Uterus (tissue), 2 donors: Measurements from ENCODE around the gene DBH.

Source experiments
- POLR2A ChIP-seq, 2 donors: fragments of 450-650 bp; IDR thresholded peaks; one replicate each; pipeline ENCODE4 v1.6.1; 2016; ENCODE audit warnings: antibody characterized with exemption in 2 of 2, mild to moderate bottlenecking in 1 of 2, moderate library complexity in 1 of 2
- TF ChIP-seq, protein P1 (sequence below), 4 experiments: fragments of 200-600 bp in 2 of 4; fragments of 450-650 bp in 2 of 4; sonication (generic) in 2 of 4; IDR thresholded peaks; one replicate each; pipeline ENCODE4 v1.5.1; 2016 to 2019; ENCODE audit warnings: antibody characterized with exemption in 4 of 4, mild to moderate bottlenecking in 2 of 4, moderate library complexity in 1 of 4

DNA sequence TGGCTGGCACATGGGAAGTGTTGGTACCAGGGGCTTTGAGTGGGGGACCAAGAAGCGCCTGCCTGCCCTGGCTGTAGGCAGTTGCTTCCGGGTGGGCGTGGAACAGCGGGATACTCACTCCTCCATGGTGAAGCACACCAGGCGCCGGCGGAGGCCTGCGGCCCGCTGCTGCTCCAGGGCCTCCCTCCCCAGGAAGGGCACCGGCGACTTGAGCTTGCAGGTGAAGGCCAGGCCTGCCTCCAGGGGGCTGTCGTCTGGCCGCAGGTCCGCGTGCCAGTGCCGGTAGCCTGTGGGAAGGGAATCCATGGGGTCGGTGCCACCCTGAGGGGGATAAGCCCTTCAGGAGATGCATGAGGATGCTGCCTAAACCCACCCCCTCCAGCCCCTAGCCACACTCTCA, 34.3 kb downstream of the DBH start:
- TF ChIP-seq, protein P1, sequence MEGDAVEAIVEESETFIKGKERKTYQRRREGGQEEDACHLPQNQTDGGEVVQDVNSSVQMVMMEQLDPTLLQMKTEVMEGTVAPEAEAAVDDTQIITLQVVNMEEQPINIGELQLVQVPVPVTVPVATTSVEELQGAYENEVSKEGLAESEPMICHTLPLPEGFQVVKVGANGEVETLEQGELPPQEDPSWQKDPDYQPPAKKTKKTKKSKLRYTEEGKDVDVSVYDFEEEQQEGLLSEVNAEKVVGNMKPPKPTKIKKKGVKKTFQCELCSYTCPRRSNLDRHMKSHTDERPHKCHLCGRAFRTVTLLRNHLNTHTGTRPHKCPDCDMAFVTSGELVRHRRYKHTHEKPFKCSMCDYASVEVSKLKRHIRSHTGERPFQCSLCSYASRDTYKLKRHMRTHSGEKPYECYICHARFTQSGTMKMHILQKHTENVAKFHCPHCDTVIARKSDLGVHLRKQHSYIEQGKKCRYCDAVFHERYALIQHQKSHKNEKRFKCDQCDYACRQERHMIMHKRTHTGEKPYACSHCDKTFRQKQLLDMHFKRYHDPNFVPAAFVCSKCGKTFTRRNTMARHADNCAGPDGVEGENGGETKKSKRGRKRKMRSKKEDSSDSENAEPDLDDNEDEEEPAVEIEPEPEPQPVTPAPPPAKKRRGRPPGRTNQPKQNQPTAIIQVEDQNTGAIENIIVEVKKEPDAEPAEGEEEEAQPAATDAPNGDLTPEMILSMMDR (IDR thresholded peaks at IDR 0.05), result no peak
- no peak for TF ChIP-seq POLR2A (IDR thresholded peaks at IDR 0.05)
